ENCODE results near the gene GIPC1.

DNA sequence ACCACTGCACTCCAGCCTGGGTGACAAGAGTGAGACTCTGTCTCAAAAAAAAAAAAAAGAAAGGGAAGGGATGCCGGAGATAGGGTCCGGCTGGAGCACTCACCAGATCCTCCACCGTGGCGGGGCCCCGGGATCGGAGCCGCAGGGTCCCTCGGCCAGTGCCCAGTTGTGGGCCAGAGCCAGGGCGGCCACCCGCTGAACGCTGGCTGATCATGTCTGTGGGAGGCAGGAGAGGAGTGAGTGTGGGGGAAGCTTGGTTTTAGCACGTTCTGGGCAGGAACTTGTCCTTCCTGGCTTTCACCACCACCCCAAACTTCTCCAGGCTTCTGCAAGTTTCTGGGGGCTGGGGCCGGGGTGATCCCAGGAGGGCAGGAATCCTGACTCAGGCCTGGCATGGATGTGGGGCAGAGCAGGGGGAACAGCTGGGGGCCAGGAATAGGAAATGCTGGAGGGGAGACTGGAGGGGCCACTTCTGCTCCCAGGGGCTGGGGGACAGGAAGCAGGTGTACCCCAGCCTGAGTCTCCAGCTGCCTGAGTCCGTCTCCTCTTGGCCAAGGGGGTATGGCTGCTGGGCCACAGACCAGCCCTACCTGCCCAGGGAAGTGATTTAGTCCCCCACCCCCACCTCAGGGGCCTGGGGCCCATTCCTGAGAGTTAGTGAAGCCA, 16.5 kb downstream of the GIPC1 start:
- TF ChIP-seq, protein P1, sequence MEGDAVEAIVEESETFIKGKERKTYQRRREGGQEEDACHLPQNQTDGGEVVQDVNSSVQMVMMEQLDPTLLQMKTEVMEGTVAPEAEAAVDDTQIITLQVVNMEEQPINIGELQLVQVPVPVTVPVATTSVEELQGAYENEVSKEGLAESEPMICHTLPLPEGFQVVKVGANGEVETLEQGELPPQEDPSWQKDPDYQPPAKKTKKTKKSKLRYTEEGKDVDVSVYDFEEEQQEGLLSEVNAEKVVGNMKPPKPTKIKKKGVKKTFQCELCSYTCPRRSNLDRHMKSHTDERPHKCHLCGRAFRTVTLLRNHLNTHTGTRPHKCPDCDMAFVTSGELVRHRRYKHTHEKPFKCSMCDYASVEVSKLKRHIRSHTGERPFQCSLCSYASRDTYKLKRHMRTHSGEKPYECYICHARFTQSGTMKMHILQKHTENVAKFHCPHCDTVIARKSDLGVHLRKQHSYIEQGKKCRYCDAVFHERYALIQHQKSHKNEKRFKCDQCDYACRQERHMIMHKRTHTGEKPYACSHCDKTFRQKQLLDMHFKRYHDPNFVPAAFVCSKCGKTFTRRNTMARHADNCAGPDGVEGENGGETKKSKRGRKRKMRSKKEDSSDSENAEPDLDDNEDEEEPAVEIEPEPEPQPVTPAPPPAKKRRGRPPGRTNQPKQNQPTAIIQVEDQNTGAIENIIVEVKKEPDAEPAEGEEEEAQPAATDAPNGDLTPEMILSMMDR (IDR thresholded peaks at IDR 0.05), result no peak
- no peak for TF ChIP-seq POLR2A (IDR thresholded peaks at IDR 0.05)

Measured in adrenal gland (tissue), 5 donors.